Transverse colon (tissue), 4 donors: ENCODE measurements around the gene POLD2. TPM values are rescaled to one million over a fixed set of nuclear protein-coding genes. Genes with fewer than 3 reads are reported as not detected.

ENCODE experiments used
- DNase-seq: peaks from one replicate; pipeline ENCODE4 v3.0.0-alpha.2; 2019
- H3K27ac ChIP-seq, 4 donors: fragments of 200-600 bp; sonication (generic); 2 replicates each; pipeline ENCODE4 v1.5.1; 2016 to 2018; ENCODE audit warnings: inconsistent platforms in 4 of 4
- H3K27me3 ChIP-seq: fragments of 200-600 bp; sonication (generic); 2 replicates; pipeline ENCODE4 v1.5.1; 2017; ENCODE audit warnings: inconsistent platforms
- H3K36me3 ChIP-seq, 4 donors: fragments of 200-600 bp; sonication (generic); 2 replicates each; pipeline ENCODE4 v1.5.1; 2017 to 2019; ENCODE audit warnings: inconsistent platforms in 4 of 4
- H3K4me1 ChIP-seq, 4 donors: fragments of 200-600 bp; sonication (generic); 2 replicates each; pipeline ENCODE4 v1.5.1; 2017 to 2020; ENCODE audit warnings: inconsistent platforms in 4 of 4
- H3K4me3 ChIP-seq, 4 donors: fragments of 200-600 bp; sonication (generic); 1 replicate in 1 of 4; 2 replicates in 3 of 4; pipeline versions ENCODE4 v1.5.1 to v1.6.1; 2017 to 2019; ENCODE audit warnings: inconsistent platforms in 4 of 4
- H3K9me3 ChIP-seq, 2 donors: fragments of 200-600 bp; sonication (generic); 2 replicates each; pipeline ENCODE4 v1.5.1; 2017 to 2019; ENCODE audit warnings: inconsistent platforms in 2 of 2
- EP300 ChIP-seq: sonication (generic); formaldehyde crosslinking; IDR thresholded peaks from one replicate; pipeline ENCODE4 v1.6.1; 2017; ENCODE audit warnings: antibody characterized with exemption, low read depth
- POLR2A ChIP-seq: fragments of 450-650 bp; IDR thresholded peaks from one replicate; pipeline ENCODE4 v1.6.1; 2016; ENCODE audit warnings: antibody characterized with exemption, mild to moderate bottlenecking, moderate library complexity
- POLR2AphosphoS5 ChIP-seq, 3 donors: sonication (generic); formaldehyde crosslinking; IDR thresholded peaks; one replicate each; pipeline ENCODE4 v1.6.1; 2016; ENCODE audit warnings: antibody characterized with exemption in 3 of 3
- WGBS, 2 donors: methylation state at CpG; one replicate each; pipeline ENCODE4 v1.1.5; 2018; ENCODE audit warnings: low coverage in 1 of 2; 5-methylcytosine and 5-hydroxymethylcytosine counted together
- in situ Hi-C, 4 donors: fragments of 200-750 bp; cut with MboI; loops; one replicate each; pipeline versions ENCODE4 v1.15.0 to v1.15.1; 2017; ENCODE audit warnings: low sequenced_read_pairs in 3 of 4, low pct_ligation_motif_present in 1 of 4, low pct_unique_long_range_greater_than_20kb in 1 of 4
- intact Hi-C: fragments of 100-400 bp; cut with DNase I; formaldehyde crosslinking; loops from one replicate; pipeline ENCODE4 v1.15.1; 2023; ENCODE audit warnings: low total_unique reads
- total RNA-seq, 4 donors: library from RNA; depleted of rRNA; stranded (reverse); fragments of >200 nt; gene quantifications; one replicate each; pipeline ENCODE4 v1.1.0, GENCODE V29; 2016
- TF ChIP-seq, protein P1 (sequence below), 5 experiments: fragments of 200-600 bp in 3 of 5; fragments of 450-650 bp in 2 of 5; sonication (generic) in 3 of 5; IDR thresholded peaks; 1 replicate in 2 of 5; 2 replicates in 3 of 5; pipeline ENCODE4 v1.5.1; 2016 to 2017; ENCODE audit warnings: antibody characterized with exemption in 5 of 5, inconsistent platforms in 3 of 5, mild to moderate bottlenecking in 2 of 5, moderate library complexity in 1 of 5

POLD2 gene
- total RNA-seq, 4 donors from 2014 or later: 20.1 to 32.7 (median 22.7) TPM

DNA sequence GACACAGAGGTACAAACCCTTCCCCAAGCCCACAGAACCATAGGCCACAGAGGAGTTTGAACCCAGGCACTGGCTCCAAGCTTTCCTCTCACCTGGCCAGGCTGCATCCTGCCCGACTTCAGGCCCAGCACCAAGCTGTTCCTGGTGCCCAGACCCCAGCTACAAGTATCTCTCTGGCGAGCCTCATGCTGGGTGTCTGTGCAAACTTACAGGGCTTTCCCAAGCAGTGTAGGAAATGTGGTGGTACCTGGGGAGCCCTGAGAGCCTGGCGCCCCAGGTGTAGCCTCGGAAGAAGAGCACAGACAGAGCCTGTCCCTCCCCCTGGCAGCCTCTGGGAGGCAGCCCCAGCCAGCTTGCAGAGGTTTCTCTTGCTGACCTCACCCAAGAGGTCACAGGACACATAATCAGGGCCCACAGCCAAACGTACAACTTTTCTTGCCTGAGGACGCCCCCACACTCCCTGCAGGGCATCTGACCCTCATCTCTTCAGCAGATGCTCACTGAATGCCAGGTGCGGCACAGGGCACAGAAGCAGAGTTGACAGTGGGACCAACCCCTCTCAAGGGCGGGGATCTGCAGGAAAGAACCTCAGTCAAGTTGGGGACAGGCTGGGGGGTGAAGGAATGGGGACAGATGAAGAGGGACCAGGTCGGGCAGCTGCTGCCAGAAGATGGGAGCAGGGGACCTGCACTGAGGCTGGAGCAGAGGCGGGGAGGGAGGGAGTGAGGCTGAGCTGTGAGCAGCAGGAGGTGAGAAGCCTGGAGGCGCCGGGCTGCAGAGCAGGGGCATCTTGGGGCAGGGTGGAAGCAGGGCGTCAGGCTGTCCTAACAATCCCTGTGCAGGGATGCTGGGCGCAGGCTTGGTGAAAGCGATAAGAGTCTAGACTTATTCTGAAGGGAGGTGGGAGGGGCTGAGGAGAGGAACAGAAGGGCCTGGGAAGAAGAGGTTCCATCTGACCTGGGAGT is 34.0 kb upstream of the POLD2 start:
- in situ Hi-C loops: no loop called here
- no peak overlapping the region for H3K4me3 ChIP-seq
- WGBS, 2 donors: 83 to 100% methylated on average over 2 to 15 of the region's 15 CpGs
- no peak overlapping the region for H3K27ac ChIP-seq
- no peak for TF ChIP-seq EP300
- TF ChIP-seq POLR2A: no peak
- no peak for TF ChIP-seq POLR2AphosphoS5 (IDR thresholded peaks at IDR 0.05)
- TF ChIP-seq, protein P1, sequence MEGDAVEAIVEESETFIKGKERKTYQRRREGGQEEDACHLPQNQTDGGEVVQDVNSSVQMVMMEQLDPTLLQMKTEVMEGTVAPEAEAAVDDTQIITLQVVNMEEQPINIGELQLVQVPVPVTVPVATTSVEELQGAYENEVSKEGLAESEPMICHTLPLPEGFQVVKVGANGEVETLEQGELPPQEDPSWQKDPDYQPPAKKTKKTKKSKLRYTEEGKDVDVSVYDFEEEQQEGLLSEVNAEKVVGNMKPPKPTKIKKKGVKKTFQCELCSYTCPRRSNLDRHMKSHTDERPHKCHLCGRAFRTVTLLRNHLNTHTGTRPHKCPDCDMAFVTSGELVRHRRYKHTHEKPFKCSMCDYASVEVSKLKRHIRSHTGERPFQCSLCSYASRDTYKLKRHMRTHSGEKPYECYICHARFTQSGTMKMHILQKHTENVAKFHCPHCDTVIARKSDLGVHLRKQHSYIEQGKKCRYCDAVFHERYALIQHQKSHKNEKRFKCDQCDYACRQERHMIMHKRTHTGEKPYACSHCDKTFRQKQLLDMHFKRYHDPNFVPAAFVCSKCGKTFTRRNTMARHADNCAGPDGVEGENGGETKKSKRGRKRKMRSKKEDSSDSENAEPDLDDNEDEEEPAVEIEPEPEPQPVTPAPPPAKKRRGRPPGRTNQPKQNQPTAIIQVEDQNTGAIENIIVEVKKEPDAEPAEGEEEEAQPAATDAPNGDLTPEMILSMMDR (IDR thresholded peaks at IDR 0.05): no peak
- intact Hi-C loops: no loop called here
- H3K36me3 ChIP-seq: no peaks in the 10 kb centered on the region
- no peaks in the 10 kb centered on the region for H3K27me3 ChIP-seq
- H3K9me3 ChIP-seq: no peaks in the 10 kb centered on the region
- no peaks in the 10 kb centered on the region for H3K4me1 ChIP-seq
- no peak for DNase-seq

DNA sequence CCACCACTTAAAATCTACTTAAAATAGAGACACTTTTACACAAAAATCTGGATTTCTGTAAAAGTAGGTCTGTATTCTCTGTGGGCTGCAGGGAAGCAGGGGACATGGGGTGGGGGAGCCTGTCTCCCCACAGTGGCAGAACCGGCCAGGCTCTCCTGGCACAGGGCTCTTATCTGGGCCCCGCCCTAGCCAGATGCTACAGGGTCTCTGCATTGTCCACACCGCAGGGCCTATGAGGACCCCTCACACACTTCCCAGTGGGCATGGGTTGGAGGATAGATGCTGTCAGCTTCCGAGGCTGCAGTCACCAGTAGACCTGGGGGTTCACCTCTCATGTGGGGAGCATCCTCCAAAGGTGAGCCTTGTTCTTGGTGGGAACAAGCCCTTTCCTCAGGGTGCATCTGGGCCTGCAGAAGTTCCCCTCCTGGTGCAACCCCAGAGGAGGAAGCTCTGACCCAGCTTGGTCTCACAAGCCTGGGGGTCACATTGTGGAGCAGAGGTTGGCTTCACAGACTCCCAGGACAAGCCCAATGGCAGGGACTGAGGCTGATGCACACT is 33.2 kb upstream of the POLD2 start:
- Histone ChIP-seq H3K27ac (no peak overlapping the region), H3K4me1 (no peaks in the 10 kb centered on the region), H3K27me3 (no peaks in the 10 kb centered on the region), H3K4me3 (no peak overlapping the region), H3K9me3 (no peaks in the 10 kb centered on the region), H3K36me3 (no peaks in the 10 kb centered on the region)
- 73% methylated on average over 4 of the region's 4 CpGs; no CpG with 5 or more reads in 1 of the 2 donors for WGBS, 2 donors
- TF ChIP-seq EP300 (no peak), POLR2A (no peak)
- TF ChIP-seq, protein P1 (IDR thresholded peaks at IDR 0.05): no peak
- in situ Hi-C loops (no loop called here), intact Hi-C loops (no loop called here)
- no peak for DNase-seq

DNA sequence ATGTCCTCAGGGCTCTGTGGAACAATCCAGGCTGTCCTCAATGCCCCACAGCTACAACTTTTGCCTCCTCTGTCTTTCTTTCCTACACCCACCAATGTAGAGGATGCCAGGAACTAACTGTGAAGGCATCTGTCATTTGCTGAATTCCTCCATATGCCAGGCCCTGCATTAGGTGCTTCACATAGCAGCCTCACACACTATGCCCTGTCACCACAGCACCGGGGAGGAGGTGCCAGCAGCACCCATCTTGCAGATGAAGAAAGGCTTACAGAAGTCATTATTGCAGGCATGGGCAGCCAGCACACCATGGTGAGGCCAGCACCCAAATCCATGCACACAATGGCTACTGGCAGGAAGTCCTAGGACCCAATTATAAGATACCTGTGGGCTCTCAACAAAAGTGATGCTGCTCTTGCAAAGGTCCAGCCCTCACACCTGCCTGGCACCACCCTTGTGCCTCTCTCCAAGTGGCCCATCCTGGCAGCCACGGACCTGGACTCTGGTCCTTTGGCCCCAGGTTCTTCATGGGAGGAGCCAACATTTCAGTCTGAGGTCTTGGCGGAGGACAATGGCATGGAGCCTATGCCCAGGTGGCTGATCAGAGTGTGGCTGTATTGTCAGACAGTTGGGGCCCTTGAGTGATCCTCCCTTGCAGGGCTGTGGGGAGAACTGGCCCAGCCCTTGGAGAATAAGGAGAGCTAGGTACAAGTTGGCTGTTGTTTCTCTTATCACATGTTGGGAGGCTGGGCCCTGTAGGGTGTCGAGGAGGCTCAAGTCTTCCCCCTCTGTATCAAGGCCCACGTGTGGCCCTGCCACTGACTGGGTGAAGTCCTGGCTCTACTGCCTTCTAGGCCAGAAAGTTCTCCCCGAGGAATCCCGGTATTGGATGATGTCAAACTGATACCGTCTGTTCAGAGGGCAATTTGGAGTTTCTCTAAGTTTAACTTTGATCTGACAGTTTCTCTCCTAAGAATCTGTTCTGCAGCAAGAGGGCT is 32.1 kb upstream of the POLD2 start:
- Histone ChIP-seq H3K4me3 (no peak overlapping the region), H3K36me3 (no peaks in the 10 kb centered on the region), H3K4me1 (no peaks in the 10 kb centered on the region), H3K27me3 (no peaks in the 10 kb centered on the region), H3K9me3 (no peaks in the 10 kb centered on the region), H3K27ac (no peak overlapping the region)
- intact Hi-C loops (no loop called here), in situ Hi-C loops (no loop called here)
- DNase-seq: no peak
- TF ChIP-seq POLR2A (no peak), POLR2AphosphoS5 (IDR thresholded peaks at IDR 0.05) (no peak), EP300 (no peak)
- TF ChIP-seq, protein P1 (IDR thresholded peaks at IDR 0.05): no peak
- 80% methylated on average over 6 of the region's 8 CpGs; no CpG with 5 or more reads in 1 of the 2 donors for WGBS, 2 donors

DNA sequence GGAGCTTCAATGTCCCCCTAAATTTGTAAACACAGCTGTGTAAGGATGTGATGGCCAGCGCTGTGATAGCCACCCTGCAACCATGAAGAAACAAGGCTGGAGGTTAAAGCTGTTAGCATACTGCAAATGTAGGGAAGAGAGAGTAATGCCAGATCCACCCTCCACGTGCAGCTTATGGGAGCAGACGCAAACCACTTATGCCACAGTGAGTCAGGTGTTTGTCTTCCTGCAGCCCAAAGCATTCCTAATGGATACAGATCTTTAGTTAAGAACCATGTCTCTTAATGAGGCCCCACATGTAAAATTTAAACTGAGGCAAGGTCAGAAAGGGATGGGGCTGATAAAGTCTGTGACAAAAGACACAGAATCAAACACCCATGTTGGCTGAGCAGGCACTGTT is 31.4 kb upstream of the POLD2 start:
- intact Hi-C loops (no loop called here), in situ Hi-C loops (no loop called here)
- H3K9me3 ChIP-seq: no peaks in the 10 kb centered on the region
- no peaks in the 10 kb centered on the region for H3K4me1 ChIP-seq
- no peak for DNase-seq
- H3K27ac ChIP-seq: no peak overlapping the region
- WGBS, 2 donors: 65% methylated on average over 3 of the region's 3 CpGs; no CpG with 5 or more reads in 1 of the 2 donors
- no peaks in the 10 kb centered on the region for H3K27me3 ChIP-seq
- no peak overlapping the region for H3K4me3 ChIP-seq
- H3K36me3 ChIP-seq: no peaks in the 10 kb centered on the region
- TF ChIP-seq, protein P1 (IDR thresholded peaks at IDR 0.05): no peak
- TF ChIP-seq EP300 (no peak), POLR2AphosphoS5 (IDR thresholded peaks at IDR 0.05) (no peak), POLR2A (no peak)
